HEK293 (cell line): ENCODE data around the gene MEGF9.

Source experiments
- CTCF ChIP-seq: fragments of 450-650 bp; formaldehyde crosslinking; IDR thresholded peaks from 2 replicates; pipeline ENCODE4 v1.5.1; 2016; ENCODE audit warnings: missing biosample characterization, missing genetic modification characterization
- ZBTB7A ChIP-seq: fragments of 450-650 bp; formaldehyde crosslinking; IDR thresholded peaks from 2 replicates; pipeline ENCODE4 v1.5.1; 2016; ENCODE audit warnings: low read depth, missing biosample characterization, missing genetic modification characterization
- ZNF426 ChIP-seq: fragments of 450-650 bp; formaldehyde crosslinking; IDR thresholded peaks from 2 replicates; pipeline ENCODE4 v1.5.1; 2017; ENCODE audit warnings: missing biosample characterization, missing genetic modification characterization, mild to moderate bottlenecking, inconsistent platforms, moderate library complexity
- ZNF560 ChIP-seq: fragments of 450-650 bp; formaldehyde crosslinking; IDR thresholded peaks from 2 replicates; pipeline ENCODE4 v1.5.1; 2017; ENCODE audit warnings: missing biosample characterization, missing genetic modification characterization, borderline replicate concordance
- TF ChIP-seq, protein P1 (sequence below): fragments of 450-650 bp; formaldehyde crosslinking; IDR thresholded peaks from 2 replicates; pipeline ENCODE4 v1.5.1; 2016; ENCODE audit warnings: missing biosample characterization, missing genetic modification characterization

DNA sequence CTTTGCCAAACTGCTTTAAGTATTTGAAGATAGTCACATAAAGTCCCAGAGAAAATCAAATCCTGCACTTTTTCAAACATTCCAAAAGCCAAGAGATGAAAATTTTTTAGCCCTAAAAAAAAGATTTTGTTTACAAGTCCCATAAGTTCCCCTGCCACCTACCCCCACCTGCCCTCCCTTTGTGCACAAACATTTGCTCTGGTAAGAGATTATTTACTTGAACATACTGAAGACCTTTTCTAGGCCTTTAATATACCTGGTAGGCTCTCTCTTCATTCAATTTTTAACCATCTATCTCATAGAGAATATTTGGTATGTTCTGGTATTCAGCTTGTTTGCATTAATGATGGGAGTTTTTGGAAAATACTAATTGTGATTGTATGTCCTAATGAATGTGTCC lies 50.3 kb downstream of the MEGF9 start:
- TF ChIP-seq ZNF426 (tag by site-specific recombination) = no peak
- no peak for TF ChIP-seq ZNF560
- TF ChIP-seq, protein P1, sequence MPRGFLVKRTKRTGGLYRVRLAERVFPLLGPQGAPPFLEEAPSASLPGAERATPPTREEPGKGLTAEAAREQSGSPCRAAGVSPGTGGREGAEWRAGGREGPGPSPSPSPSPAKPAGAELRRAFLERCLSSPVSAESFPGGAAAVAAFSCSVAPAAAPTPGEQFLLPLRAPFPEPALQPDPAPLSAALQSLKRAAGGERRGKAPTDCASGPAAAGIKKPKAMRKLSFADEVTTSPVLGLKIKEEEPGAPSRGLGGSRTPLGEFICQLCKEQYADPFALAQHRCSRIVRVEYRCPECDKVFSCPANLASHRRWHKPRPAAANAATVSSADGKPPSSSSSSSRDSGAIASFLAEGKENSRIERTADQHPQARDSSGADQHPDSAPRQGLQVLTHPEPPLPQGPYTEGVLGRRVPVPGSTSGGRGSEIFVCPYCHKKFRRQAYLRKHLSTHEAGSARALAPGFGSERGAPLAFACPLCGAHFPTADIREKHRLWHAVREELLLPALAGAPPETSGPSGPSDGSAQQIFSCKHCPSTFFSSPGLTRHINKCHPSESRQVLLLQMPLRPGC = no peak
- TF ChIP-seq CTCF (tag by site-specific recombination) = no peak
- no peak for TF ChIP-seq ZBTB7A
